ENCODE measurements around the gene LSAMP. TPM values are rescaled to one million over a fixed set of nuclear protein-coding genes. Genes with fewer than 3 reads are reported as not detected.

Gene LSAMP
- total and polyA plus RNA-seq, 2 of the 8 experiments (the other 6 are each of a cell fraction or from before 2014, with no cell fraction given), result 1.8 to 5.7 TPM

DNA sequence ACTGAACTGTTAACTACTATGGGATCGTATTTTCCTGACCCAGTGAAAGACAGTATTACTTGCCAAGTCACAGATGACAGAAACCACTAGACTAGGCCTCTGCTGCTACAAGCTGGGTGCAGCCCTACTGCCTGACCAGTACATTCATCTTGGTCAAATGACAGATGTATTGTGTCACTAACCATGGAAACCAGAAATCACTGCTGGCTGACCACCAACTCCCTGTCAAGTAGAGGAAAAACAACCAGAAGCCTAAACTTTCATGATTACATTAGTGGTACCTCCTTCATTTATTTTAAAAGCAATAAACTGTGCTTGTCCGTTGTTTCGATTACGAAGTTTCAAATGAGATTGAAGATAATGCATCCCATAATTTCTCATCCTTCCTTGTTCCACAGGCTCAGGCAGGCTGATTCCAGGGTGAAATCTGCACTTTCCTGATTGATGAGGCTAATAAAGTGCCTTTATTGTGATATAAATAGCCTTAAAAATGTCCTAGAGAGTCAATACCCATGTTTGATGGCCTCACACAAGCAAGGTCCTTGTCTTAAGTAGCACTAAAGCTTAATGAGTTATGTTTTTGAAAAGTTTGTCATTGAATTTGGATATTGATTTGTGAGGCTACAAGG, 309.7 kb downstream of the LSAMP start:
- WGBS, 2 experiments (ENCODE audit: extremely low coverage in 1 of 2, insufficient coverage in 1 of 2, insufficient read length in 1 of 2, insufficient replicate concordance in 2 of 2, low coverage in 1 of 2, low lambda C conversion rate in 2 of 2, missing lambda C conversion rate in 1 of 2), result 93% methylated on average over 4 of the region's 4 CpGs; no CpG with 5 or more reads in 1 of the 2 experiments
- DNase-seq (ENCODE audit: low read depth in 1 of 2, low spot score in 2 of 2) (no peak), FAIRE-seq (no peak)
- Histone ChIP-seq H4K8ac (ENCODE audit: extremely low read depth, insufficient read depth, low read length) (no peak overlapping the region), H4K91ac (replicated peaks; ENCODE audit: insufficient read length, low read length) (no peak overlapping the region), H2BK15ac (ENCODE audit: low read length) (no peak overlapping the region), H3K4me1 (replicated peaks in 1 of 4; ENCODE audit: control insufficient read depth in 3 of 4, insufficient read depth in 4 of 4, low read length in 3 of 4) (no peaks in the 10 kb centered on the region), H2BK20ac (ENCODE audit: low read length) (no peak overlapping the region), H3K4ac (replicated peaks; ENCODE audit: insufficient read length, low read depth, low read length) (no peak overlapping the region), H3K9me3 (ENCODE audit: insufficient read depth in 2 of 2, low read depth in 1 of 2, low read length in 1 of 2) (no peaks in the 10 kb centered on the region), H3K56ac (replicated peaks; ENCODE audit: insufficient read length, low read depth, low read length) (no peak overlapping the region), H3K4me2 (ENCODE audit: insufficient read depth in 1 of 2, low read depth in 2 of 2, low read length in 2 of 2) (no peak overlapping the region), H2AFZ (ENCODE audit: low read length) (no peak overlapping the region), H3K27me3 (replicated peaks in 1 of 4; ENCODE audit: control insufficient read depth in 3 of 4, extremely low read depth in 1 of 4, insufficient read depth in 3 of 4, low read length in 3 of 4) (no peaks in the 10 kb centered on the region), H2BK5ac (ENCODE audit: low read depth, low read length) (no peak overlapping the region), H3K36me3 (ENCODE audit: control insufficient read depth in 2 of 4, insufficient read depth in 4 of 4, low read length in 3 of 4) (no peaks in the 10 kb centered on the region), H2BK120ac (replicated peaks; ENCODE audit: low read depth, low read length) (no peak overlapping the region), H2BK12ac (ENCODE audit: low read depth, low read length) (no peak overlapping the region), H4K20me1 (replicated peaks in 1 of 2; ENCODE audit: control insufficient read depth in 1 of 2, insufficient read depth in 2 of 2, low read length in 2 of 2) (no peaks in the 10 kb centered on the region), H3K14ac (ENCODE audit: insufficient read length) (no peak overlapping the region), H3K18ac (ENCODE audit: extremely low read depth, low read length) (no peak overlapping the region), H3K27ac (ENCODE audit: low read depth, low read length) (no peak overlapping the region), H3K79me1 (ENCODE audit: low read depth, low read length) (no peaks in the 10 kb centered on the region), H3K4me3 (ENCODE audit: extremely low read depth in 1 of 4, insufficient read depth in 2 of 4, low read depth in 3 of 4, low read length in 4 of 4) (no peak overlapping the region), H2AK5ac (ENCODE audit: low read depth, low read length) (no peak overlapping the region), H3K9ac (replicated peaks in 1 of 4; ENCODE audit: extremely low read depth in 1 of 4, low read depth in 3 of 4, low read length in 3 of 4) (no peak overlapping the region), H3K79me2 (ENCODE audit: control insufficient read depth in 1 of 2, insufficient read depth in 2 of 2, low read length in 2 of 2) (no peaks in the 10 kb centered on the region), H4K5ac (ENCODE audit: insufficient read length, low read depth, low read length) (no peak overlapping the region), H3K23ac (ENCODE audit: insufficient read length) (no peak overlapping the region), H3K23me2 (ENCODE audit: low read depth, low read length) (no peaks in the 10 kb centered on the region)
- no peak for TF ChIP-seq SRF (IDR thresholded peaks at IDR 0.05; ENCODE audit: low read depth, low read length)
- no peak for TF ChIP-seq SIX5 (IDR thresholded peaks at IDR 0.05; ENCODE audit: low read depth, low read length)
- TF ChIP-seq JUN (IDR thresholded peaks at IDR 0.05; ENCODE audit: low read depth, low read length), result no peak
- no peak for TF ChIP-seq NANOG (IDR thresholded peaks at IDR 0.05; ENCODE audit: insufficient read depth, low read depth, low read length, poor library complexity, severe bottlenecking)
- TF ChIP-seq RBBP5 (IDR thresholded peaks at IDR 0.05; ENCODE audit: borderline replicate concordance, low read depth, low read length), result no peak
- TF ChIP-seq GTF2F1 (IDR thresholded peaks at IDR 0.05; ENCODE audit: borderline replicate concordance, low read depth, low read length), result no peak
- TF ChIP-seq BACH1 (IDR thresholded peaks at IDR 0.05; ENCODE audit: low read length), result no peak
- TF ChIP-seq CHD2 (IDR thresholded peaks at IDR 0.05; ENCODE audit: low read length), result no peak
- TF ChIP-seq KDM5A (IDR thresholded peaks at IDR 0.05; ENCODE audit: low read length), result no peak
- no peak for TF ChIP-seq SIN3A (conservative IDR thresholded peaks at IDR 0.05 in 1 of 2, IDR thresholded peaks at IDR 0.05 in 1 of 2; ENCODE audit: low read depth in 1 of 2, low read length in 2 of 2)
- TF ChIP-seq CBX5 (IDR thresholded peaks at IDR 0.05; ENCODE audit: low read depth, low read length), result no peak
- no peak for TF ChIP-seq USF2 (IDR thresholded peaks at IDR 0.05; ENCODE audit: low read length)
- ChIA-PET POLR2A (ENCODE audit: partially characterized antibody) (no interaction called here), CTCF (ENCODE audit: partially characterized antibody) (interaction anchor here (0.9 kb wide), 1 partner anchor 152 kb away, joined by 3 read pairs; no protein-coding TSS in a partner anchor)

Measured in H1 (cell line).